RWPE1 (cell line): ENCODE measurements around the gene TSPAN32.

ENCODE experiments used
- CTCF ChIA-PET: fragments of 350-600 bp; sonication (Branson Sonifier 250); formaldehyde crosslinking; extraction: SDS; loops from one replicate; lab custom pipeline; 2021; lab: Yijun Ruan, JAX
- POLR2A ChIA-PET: fragments of 400-600 bp; formaldehyde crosslinking; extraction: SDS; loops from one replicate; lab custom pipeline; 2020; ENCODE audit warnings: antibody characterized with exemption; ENCODE audit not compliant: low non-redundant PET; lab: Yijun Ruan, JAX
- DNase-seq: peaks from one replicate; pipeline ENCODE4 v3.0.0; 2012; ENCODE audit warnings: low spot score
- H3K27ac ChIP-seq: fragments of 450-650 bp; 2 replicates; pipeline ENCODE4 v1.5.1; 2017
- CTCF ChIP-seq: fragments of 450-650 bp; conservative IDR thresholded peaks from 2 replicates; pipeline ENCODE4 v1.5.1; 2017; ENCODE audit warnings: low read depth, mild to moderate bottlenecking

The TSPAN32 gene

GRCh38 chr11:2325123-2325522 is 23.3 kb downstream of the TSPAN32 start:
- no peak for TF ChIP-seq CTCF
- H3K27ac ChIP-seq = no peak overlapping the region
- ChIA-PET CTCF (interaction anchor here (0.7 to 1.0 kb wide), 2 partner anchors 20 to 232 kb away, joined by 3 read pairs; no protein-coding TSS in a partner anchor), POLR2A (no interaction called here)
- DNase-seq = no peak

- POLR2A ChIA-PET = no interaction called here
- DNase-seq = peak; percentile 48
- TF ChIP-seq CTCF = no peak
- CTCF ChIA-PET = interaction anchor here (0.7 to 1.0 kb wide), 2 partner anchors 21 to 233 kb away, joined by 3 read pairs; no protein-coding TSS in a partner anchor
- no peak overlapping the region for H3K27ac ChIP-seq
Measured at GRCh38 chr11:2325719-2326118, 23.9 kb downstream of the TSPAN32 start.

- no peak for DNase-seq
- CTCF ChIA-PET = no interaction called here
- POLR2A ChIA-PET = no interaction called here
- no peak for TF ChIP-seq CTCF
- no peak overlapping the region for H3K27ac ChIP-seq
Measured at GRCh38 chr11:2327032-2327431, 25.2 kb downstream of the TSPAN32 start.

GRCh38 chr11:2328021-2328420 is 26.2 kb downstream of the TSPAN32 start:
- TF ChIP-seq CTCF = no peak
- POLR2A ChIA-PET = no interaction called here
- CTCF ChIA-PET = no interaction called here
- H3K27ac ChIP-seq = no peak overlapping the region
- no peak for DNase-seq

- DNase-seq = no peak
- ChIA-PET CTCF (interaction anchor here (0.6 to 0.7 kb wide), 2 partner anchors 444 to 699 kb away, joined by 3 to 5 read pairs; partner anchors contain the start of gene KRTAP5-5), POLR2A (no interaction called here)
- no peak for TF ChIP-seq CTCF
- H3K27ac ChIP-seq = no peak overlapping the region
Measured at GRCh38 chr11:2328656-2329354, 27.0 kb downstream of the TSPAN32 start.

GRCh38 chr11:2329551-2329950 is 27.7 kb downstream of the TSPAN32 start:
- ChIA-PET CTCF (no interaction called here), POLR2A (no interaction called here)
- no peak overlapping the region for H3K27ac ChIP-seq
- no peak for TF ChIP-seq CTCF
- DNase-seq = no peak
